GM12892 (cell line): ENCODE measurements around the gene TARP.

ENCODE experiments used
- DNase-seq: peaks from one replicate; pipeline ENCODE4 v3.0.0; 2011; ENCODE audit not compliant: insufficient read length
- FAIRE-seq: peaks from 2 replicates; lab custom pipeline; 2011; peaks lifted over from hg19 to GRCh38; lab: Jason Lieb, UNC
- POLR2A ChIP-seq: IDR thresholded peaks from 2 replicates; pipeline ENCODE4 v1.6.1; 2011; ENCODE audit warnings: low read depth, low read length, control low read depth
- POLR2AphosphoS5 ChIP-seq: IDR thresholded peaks from 2 replicates; pipeline ENCODE4 v1.6.1; 2011; ENCODE audit warnings: low read depth, low read length, control low read depth
- TAF1 ChIP-seq: IDR thresholded peaks from 2 replicates; pipeline ENCODE4 v1.6.1; 2011; ENCODE audit warnings: low read depth, mild to moderate bottlenecking, control low read depth, low read length, borderline replicate concordance

The TARP gene

GRCh38 chr7:38273286-38273995 is at the start of gene TARP:
Gene TARP (minus strand): TSS chr7:38273636.
- DNase-seq = no peak
- no peak for TF ChIP-seq POLR2AphosphoS5
- no peak for TF ChIP-seq POLR2A
- no peak for TF ChIP-seq TAF1
- FAIRE-seq = no peak

GRCh38 chr7:38323156-38323555 is 49.7 kb upstream of the TARP start:
- FAIRE-seq (no peak), DNase-seq (no peak)
- no peak for TF ChIP-seq POLR2A
- no peak for TF ChIP-seq TAF1
- no peak for TF ChIP-seq POLR2AphosphoS5

GRCh38 chr7:38322461-38322860 is 49.0 kb upstream of the TARP start:
- TF ChIP-seq POLR2A = no peak
- no peak for TF ChIP-seq TAF1
- no peak for TF ChIP-seq POLR2AphosphoS5
- FAIRE-seq (no peak), DNase-seq (no peak)

- DNase-seq (no peak), FAIRE-seq (no peak)
- TF ChIP-seq POLR2A = no peak
- TF ChIP-seq POLR2AphosphoS5 = no peak
- no peak for TF ChIP-seq TAF1
These were observed 48.5 kb upstream of the TARP start for GRCh38 chr7:38321967-38322366.

GRCh38 chr7:38321515-38321944 is 48.1 kb upstream of the TARP start:
- no peak for DNase-seq
- FAIRE-seq = no peak
- no peak for TF ChIP-seq POLR2A
- no peak for TF ChIP-seq TAF1
- TF ChIP-seq POLR2AphosphoS5 = no peak

GRCh38 chr7:38321050-38321449 is 47.6 kb upstream of the TARP start:
- DNase-seq = no peak
- TF ChIP-seq POLR2AphosphoS5 (no peak), POLR2A (no peak), TAF1 (no peak)
- no peak for FAIRE-seq

- no peak for TF ChIP-seq POLR2A
- no peak for TF ChIP-seq TAF1
- TF ChIP-seq POLR2AphosphoS5 = no peak
- FAIRE-seq (no peak), DNase-seq (no peak)
These were observed 46.4 kb upstream of the TARP start for GRCh38 chr7:38319873-38320272.

GRCh38 chr7:38318803-38319416 is 45.5 kb upstream of the TARP start:
- DNase-seq (peak; percentile 34), FAIRE-seq (peak; percentile 95)
- TF ChIP-seq TAF1 (no peak), POLR2A (no peak), POLR2AphosphoS5 (no peak)

GRCh38 chr7:38318241-38318640 is 44.8 kb upstream of the TARP start:
- no peak for FAIRE-seq
- TF ChIP-seq POLR2AphosphoS5 = no peak
- TF ChIP-seq TAF1 = no peak
- no peak for TF ChIP-seq POLR2A
- DNase-seq = no peak

- DNase-seq = no peak
- FAIRE-seq = no peak
- no peak for TF ChIP-seq TAF1
- no peak for TF ChIP-seq POLR2A
- no peak for TF ChIP-seq POLR2AphosphoS5
These were observed 44.1 kb upstream of the TARP start for GRCh38 chr7:38317515-38317914.

GRCh38 chr7:38316733-38317360 is 43.4 kb upstream of the TARP start:
- no peak for DNase-seq
- TF ChIP-seq TAF1 (no peak), POLR2AphosphoS5 (no peak), POLR2A (no peak)
- FAIRE-seq = no peak

GRCh38 chr7:38315410-38315809 is 42.0 kb upstream of the TARP start:
- no peak for FAIRE-seq
- TF ChIP-seq POLR2AphosphoS5 (no peak), TAF1 (no peak), POLR2A (no peak)
- no peak for DNase-seq

- TF ChIP-seq POLR2A = no peak
- DNase-seq (no peak), FAIRE-seq (peak; percentile 61)
These were observed 39.4 kb upstream of the TARP start for GRCh38 chr7:38312821-38313220.
